IgD-negative memory B cell (primary cell): ENCODE results near the gene RENBP. TPM values are rescaled to one million over a fixed set of nuclear protein-coding genes. Genes with fewer than 3 reads are reported as not detected.
A peak's percentile ranks its signal among the peaks of the same experiment; 100 is the strongest.
"Not testable (repeated sequence)": the region's sequence is repeated elsewhere in the genome, so short reads cannot be mapped to it uniquely, and the experiment has no call there.

ENCODE experiments used
- H3K27ac Mint-ChIP-seq, 3 donors: one replicate each; pipeline ENCODE4 v1.8.0; 2020 to 2022; ENCODE audit warnings: mild to moderate bottlenecking in 3 of 3, mixed read lengths in 3 of 3, moderate library complexity in 1 of 3
- H3K27me3 Mint-ChIP-seq: one replicate; pipeline ENCODE4 v1.8.0; 2021; ENCODE audit warnings: mixed read lengths
- H3K36me3 Mint-ChIP-seq: one replicate; pipeline ENCODE4 v1.8.0; 2020; ENCODE audit warnings: mild to moderate bottlenecking, mixed read lengths
- H3K4me1 Mint-ChIP-seq, 3 donors: one replicate each; pipeline ENCODE4 v1.8.0; 2020 to 2022; ENCODE audit warnings: mixed read lengths in 3 of 3, mild to moderate bottlenecking in 1 of 3
- H3K4me3 Mint-ChIP-seq, 4 donors: one replicate each; pipeline ENCODE4 v1.8.0; 2020 to 2022; ENCODE audit warnings: mild to moderate bottlenecking in 4 of 4, mixed read lengths in 4 of 4, moderate library complexity in 3 of 4
- H3K9me3 Mint-ChIP-seq, 3 donors: one replicate each; pipeline ENCODE4 v1.8.0; 2020 to 2021; ENCODE audit warnings: mixed read lengths in 3 of 3, mild to moderate bottlenecking in 1 of 3
- polyA plus RNA-seq: library from polyadenylated mRNA; unstranded; fragments of 300-500 nt; fragmentation: Illumina TruSeq; gene quantifications from one replicate; pipeline ENCODE4 v1.2.3, GENCODE V29; 2021

Gene RENBP
- polyA plus RNA-seq, result 1.2 TPM

DNA sequence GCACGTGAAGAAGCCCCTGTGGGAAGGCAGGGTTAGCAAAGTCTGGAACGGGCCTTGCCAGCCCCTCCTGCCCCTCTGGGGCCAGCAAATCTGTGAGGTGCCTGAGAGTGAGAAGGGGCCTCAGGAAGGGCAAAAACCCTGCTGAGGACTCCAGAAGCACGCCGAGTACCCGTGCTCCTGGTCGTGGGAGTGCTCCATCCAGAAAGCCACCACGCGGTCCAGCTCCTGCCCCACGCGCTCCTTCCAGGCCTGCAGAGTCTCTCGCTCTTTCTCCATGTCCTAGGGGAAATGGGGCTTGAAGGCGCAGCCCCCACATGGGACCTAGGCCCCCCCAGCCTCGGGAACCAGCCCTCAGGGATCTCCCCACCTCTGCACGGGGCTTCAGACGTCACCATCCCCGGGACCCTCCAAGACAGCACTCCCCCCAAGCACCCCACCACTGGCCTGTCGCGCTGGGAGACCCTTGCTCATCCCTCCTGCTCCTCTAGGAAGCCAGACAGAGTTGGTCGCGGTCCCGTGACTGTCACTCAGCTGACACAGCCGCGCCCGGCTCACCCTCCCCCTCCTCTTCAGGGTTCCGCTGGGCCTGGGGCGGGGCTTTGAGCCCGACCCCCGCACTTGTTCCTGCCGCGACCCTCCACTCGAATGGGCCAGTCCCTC lies at the start of gene RENBP:
Gene RENBP (minus strand): TSS at position 504 of the 660 bp plus-strand sequence. CDS start 33 bp downstream, at position 471.
- Mint-ChIP-seq H3K27me3 (peaks cover 3% of the 10 kb centered on the region), H3K36me3 (peaks cover 5% of the 10 kb centered on the region), H3K4me1 (peaks cover 6 to 13% (median 6%) of the 10 kb centered on the region in 3 donors), H3K4me3 (peak within 1 kb of the TSS in 3 of 4 donors; percentile 77 to 92 (median 89)), H3K27ac (peak within 1 kb of the TSS; percentile 14 to 98 (median 89)), H3K9me3 (no peaks in the 10 kb centered on the region)

DNA sequence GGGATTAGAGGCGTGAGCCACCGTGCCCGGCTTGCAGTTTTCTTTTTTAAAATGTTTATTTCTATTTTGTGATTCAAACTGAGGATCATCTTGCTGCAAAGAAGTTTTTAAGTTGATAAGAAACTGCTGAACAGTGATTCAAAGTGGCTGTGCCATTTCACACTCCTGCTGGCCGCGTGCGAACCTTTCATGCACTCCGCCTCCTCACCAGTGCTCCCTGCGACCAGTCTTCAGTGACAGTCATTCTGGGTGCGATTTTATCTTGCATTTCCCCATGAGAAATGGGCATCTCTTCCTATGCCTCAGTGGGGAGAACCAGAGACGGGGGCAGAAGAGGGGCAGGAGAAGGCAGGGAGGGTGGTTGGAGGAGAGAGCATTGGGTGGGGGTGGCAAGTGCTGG lies 49.5 kb upstream of the RENBP start:
- Mint-ChIP-seq H3K4me1 (peaks cover 0 to 2% (median 0%) of the 10 kb centered on the region in 3 donors), H3K27me3 (peaks cover 3% of the 10 kb centered on the region), H3K27ac (no peak overlapping the region), H3K4me3 (no peak overlapping the region), H3K9me3 (peaks cover 0 to 2% (median 0%) of the 10 kb centered on the region in 3 donors), H3K36me3 (peaks cover under 1% of the 10 kb centered on the region)

DNA sequence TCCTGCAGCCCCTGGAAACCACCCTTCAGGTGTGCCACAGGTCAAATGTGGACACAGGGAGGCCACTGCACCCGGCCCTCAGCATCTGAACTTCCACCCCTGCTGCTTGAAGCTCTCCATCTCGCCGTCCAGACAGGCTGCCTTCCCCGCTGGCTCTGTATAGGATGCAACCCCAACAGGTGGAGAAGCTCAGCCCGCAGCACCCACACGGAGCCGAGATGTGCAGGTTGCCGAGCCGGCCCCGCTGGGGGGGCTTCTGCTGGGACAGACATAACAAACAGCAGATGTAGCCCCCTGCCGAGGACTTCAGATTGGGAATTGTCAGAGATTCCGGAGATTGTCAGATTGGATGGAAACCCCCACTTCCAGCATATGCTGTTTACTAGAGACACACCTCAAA lies 48.6 kb upstream of the RENBP start:
- H3K9me3 Mint-ChIP-seq, result peaks cover 0 to 2% (median 0%) of the 10 kb centered on the region in 3 donors
- peak overlapping the region in 1 of 3 donors; percentile 69 for H3K27ac Mint-ChIP-seq
- H3K36me3 Mint-ChIP-seq, result no peaks in the 10 kb centered on the region
- peaks cover 3% of the 10 kb centered on the region for H3K27me3 Mint-ChIP-seq
- H3K4me3 Mint-ChIP-seq, result peak overlapping the region in 1 of 4 donors; percentile 74
- H3K4me1 Mint-ChIP-seq, result peaks cover 0 to 2% (median 1%) of the 10 kb centered on the region in 3 donors

DNA sequence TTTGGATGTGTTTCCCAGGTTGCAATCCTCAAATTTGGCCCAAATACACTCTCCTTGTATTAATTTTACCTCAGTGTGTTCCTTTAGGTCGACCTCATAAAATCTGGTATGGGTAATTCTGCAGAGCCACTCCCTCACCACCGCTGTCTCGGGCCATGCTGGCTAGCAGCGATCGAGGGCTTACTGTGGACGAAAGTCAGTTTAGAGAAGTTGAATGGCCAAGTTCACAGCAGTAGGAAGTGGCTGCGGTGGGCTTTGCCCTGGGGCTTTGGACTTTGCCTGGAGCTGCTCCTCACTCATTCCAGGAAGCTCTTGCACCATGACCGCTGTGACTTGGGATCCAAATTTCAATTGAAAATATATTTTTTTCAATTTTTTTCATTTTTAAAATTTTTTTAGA lies 47.7 kb upstream of the RENBP start:
- peak overlapping the region in 1 of 3 donors; percentile 69 for H3K27ac Mint-ChIP-seq
- peaks cover 0 to 2% (median 0%) of the 10 kb centered on the region in 3 donors for H3K9me3 Mint-ChIP-seq
- no peaks in the 10 kb centered on the region for H3K36me3 Mint-ChIP-seq
- H3K4me3 Mint-ChIP-seq, result no peak overlapping the region
- peaks cover 0 to 2% (median 1%) of the 10 kb centered on the region in 3 donors for H3K4me1 Mint-ChIP-seq
- peaks cover 2% of the 10 kb centered on the region for H3K27me3 Mint-ChIP-seq

DNA sequence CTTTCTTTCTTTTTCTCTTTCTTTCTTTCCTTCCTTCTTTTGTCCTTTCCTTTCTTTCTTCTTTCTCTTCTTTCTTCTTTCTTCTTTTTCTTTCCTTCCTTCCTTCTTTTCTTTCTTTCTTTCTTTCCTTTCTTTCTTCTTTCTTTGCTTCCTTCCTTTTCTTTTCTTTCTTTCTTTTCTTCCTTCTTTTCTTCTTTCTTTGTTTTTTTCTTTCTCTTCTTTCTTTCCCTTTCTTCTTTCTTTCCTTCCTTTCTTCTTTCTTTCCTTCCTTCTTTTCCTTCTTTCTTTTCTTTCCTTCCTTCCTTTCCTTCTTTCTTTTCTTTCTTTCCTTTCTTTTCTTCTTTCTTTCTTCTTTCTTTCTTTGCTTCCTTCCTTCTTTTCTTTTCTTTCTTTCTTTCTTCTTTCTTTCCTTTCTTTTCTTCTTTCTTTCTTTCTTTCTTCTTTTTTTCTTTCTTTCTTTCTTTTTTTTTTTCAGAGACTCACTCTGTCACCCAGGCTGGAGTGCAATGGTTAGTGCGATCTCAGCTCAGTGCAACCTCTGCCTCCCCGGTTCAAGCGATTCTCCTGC lies 46.7 kb upstream of the RENBP start:
- no peak overlapping the region for H3K27ac Mint-ChIP-seq
- peaks cover 2% of the 10 kb centered on the region for H3K27me3 Mint-ChIP-seq
- H3K4me3 Mint-ChIP-seq, result no peak overlapping the region
- no peaks in the 10 kb centered on the region for H3K36me3 Mint-ChIP-seq
- peaks cover 0 to 2% (median 1%) of the 10 kb centered on the region in 3 donors for H3K4me1 Mint-ChIP-seq
- peaks cover 0 to 2% (median 0%) of the 10 kb centered on the region in 3 donors for H3K9me3 Mint-ChIP-seq

DNA sequence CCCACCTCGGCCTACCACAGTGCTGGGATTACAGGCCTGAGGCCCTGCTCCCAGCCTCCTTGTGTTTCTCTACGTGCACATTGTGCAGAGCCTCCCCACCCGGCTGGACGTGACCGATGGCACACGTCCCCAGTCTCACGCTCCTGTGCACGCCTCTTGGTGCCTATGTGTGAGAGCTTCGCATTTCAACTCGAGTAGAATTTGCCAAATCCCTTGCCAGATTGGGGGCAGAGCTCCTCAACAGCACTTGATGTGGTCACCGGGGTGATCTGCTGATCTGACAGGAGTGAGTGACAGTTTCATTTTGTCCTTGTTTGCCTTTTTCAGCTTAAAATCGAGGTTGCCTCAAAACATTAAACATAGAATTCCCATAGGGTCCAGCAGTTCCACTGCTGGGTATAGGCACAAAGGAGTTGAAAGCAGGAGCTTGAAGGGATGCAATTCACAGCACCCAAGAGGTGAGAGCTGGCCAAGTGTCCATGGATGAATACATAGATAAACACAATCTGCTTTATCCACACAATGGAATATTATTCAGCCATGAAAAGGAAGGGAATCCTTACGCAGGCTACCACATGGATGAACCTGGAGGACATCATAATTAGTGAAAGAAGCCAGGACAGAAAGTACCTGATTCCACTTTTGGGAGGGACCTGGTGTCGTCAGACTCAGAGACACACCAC lies 45.7 kb upstream of the RENBP start:
- Mint-ChIP-seq H3K27ac (peak overlapping the region in 1 of 3 donors; percentile 83), H3K27me3 (peaks cover 2% of the 10 kb centered on the region), H3K4me1 (peaks cover 0 to 2% (median 1%) of the 10 kb centered on the region in 3 donors), H3K36me3 (no peaks in the 10 kb centered on the region), H3K9me3 (peaks cover 0 to 2% (median 0%) of the 10 kb centered on the region in 3 donors), H3K4me3 (no peak overlapping the region)

DNA sequence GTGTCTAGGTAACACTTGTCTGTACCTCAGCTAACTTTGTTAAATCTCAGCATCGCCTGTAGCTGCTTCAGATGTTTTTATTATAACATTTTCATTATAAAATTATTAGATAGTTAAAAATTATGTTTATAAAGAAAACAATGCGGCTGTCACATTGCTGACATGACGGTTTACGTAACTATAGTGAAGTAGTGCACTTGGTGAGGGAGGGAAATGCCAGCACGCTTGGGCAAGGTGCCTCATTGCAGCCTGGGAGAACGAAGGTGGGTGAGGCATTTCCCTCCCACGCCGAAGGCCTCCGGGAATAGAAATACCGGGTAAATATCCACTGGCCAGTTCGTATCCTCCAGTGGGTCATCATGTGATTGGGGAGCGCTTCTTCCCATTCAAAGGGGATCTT lies 44.0 kb upstream of the RENBP start:
- Mint-ChIP-seq H3K36me3 (no peaks in the 10 kb centered on the region), H3K9me3 (peaks cover 0 to 2% (median 0%) of the 10 kb centered on the region in 3 donors), H3K4me1 (peaks cover 9 to 10% (median 9%) of the 10 kb centered on the region in 3 donors), H3K27me3 (peaks cover 8% of the 10 kb centered on the region), H3K27ac (no peak overlapping the region), H3K4me3 (no peak overlapping the region)

DNA sequence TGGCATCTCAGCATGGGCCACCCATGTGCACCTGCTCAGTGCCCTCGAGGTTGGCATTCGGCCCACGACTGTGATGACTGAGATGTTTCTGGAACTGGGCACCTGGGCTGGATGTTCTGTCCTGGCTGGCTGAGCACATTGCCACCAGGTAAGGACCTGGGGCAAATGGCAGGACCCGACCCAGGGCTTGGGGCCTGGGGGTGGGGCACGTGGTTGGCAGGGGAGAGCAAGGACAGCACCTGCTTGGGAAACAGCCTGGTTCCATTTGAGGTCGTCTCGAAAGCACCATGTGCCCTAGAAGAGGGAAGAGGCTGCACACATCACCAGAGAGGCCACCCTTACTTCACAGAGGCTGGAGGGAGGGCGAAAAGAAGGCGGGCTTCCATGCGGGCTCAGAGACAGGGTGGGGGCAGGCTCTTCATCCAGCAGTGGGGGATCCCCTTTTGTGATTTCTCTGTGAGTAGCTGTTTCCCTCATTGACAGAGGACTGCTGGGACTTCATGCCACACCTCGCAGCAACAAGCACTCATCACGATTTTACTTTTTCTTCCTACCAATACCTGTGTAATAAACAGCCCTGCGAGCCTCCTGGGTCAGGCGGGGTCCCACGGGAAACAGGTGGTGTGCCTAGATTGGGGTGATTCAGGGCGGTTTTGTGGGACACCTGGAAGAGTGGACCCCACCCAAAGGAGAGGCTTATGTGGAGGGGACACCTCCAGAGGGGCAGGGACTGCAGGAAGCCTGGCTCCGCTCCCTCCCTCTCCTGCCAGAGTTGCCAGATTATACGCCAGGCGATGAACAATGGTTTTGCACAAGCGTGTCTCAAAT lies 40.1 kb upstream of the RENBP start:
- Mint-ChIP-seq H3K4me3 (peak overlapping the region; percentile 45 to 84 (median 72)), H3K27ac (peak overlapping the region; percentile 88 to 89 (median 89)), H3K4me1 (peaks cover 24 to 31% (median 26%) of the 10 kb centered on the region in 3 donors), H3K9me3 (no peaks in the 10 kb centered on the region), H3K36me3 (peaks cover 2% of the 10 kb centered on the region), H3K27me3 (peaks cover 11% of the 10 kb centered on the region)

DNA sequence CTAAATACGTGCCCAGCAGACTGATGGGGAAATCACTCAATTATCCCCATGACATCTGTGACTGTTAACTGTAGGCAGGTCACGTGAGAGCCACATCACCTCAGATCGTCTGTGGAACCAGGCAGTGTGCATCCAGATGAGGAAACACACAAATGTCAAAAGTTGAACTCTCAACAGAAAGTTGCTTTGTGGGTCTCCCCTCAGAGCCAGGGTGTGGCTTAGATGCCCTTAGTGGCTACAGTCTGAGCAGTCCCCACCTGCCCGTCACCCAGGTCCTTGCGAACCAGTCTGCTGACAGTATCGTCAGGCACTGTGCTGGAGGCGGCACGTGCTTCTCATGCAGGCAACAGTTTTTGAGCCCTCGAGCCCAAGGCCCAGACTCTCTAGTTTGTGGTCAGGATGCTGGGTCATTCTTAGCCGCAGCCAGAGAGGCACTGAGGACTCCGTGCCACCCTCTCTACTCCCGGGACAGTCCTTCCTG lies 38.9 kb upstream of the RENBP start:
- peak overlapping the region in 2 of 4 donors; percentile 17 to 82 for H3K4me3 Mint-ChIP-seq
- H3K36me3 Mint-ChIP-seq, result peaks cover 2% of the 10 kb centered on the region
- peak overlapping the region; percentile 71 to 88 (median 84) for H3K27ac Mint-ChIP-seq
- no peaks in the 10 kb centered on the region for H3K9me3 Mint-ChIP-seq
- H3K27me3 Mint-ChIP-seq, result peaks cover 11% of the 10 kb centered on the region
- peaks cover 24 to 31% (median 26%) of the 10 kb centered on the region in 3 donors for H3K4me1 Mint-ChIP-seq

DNA sequence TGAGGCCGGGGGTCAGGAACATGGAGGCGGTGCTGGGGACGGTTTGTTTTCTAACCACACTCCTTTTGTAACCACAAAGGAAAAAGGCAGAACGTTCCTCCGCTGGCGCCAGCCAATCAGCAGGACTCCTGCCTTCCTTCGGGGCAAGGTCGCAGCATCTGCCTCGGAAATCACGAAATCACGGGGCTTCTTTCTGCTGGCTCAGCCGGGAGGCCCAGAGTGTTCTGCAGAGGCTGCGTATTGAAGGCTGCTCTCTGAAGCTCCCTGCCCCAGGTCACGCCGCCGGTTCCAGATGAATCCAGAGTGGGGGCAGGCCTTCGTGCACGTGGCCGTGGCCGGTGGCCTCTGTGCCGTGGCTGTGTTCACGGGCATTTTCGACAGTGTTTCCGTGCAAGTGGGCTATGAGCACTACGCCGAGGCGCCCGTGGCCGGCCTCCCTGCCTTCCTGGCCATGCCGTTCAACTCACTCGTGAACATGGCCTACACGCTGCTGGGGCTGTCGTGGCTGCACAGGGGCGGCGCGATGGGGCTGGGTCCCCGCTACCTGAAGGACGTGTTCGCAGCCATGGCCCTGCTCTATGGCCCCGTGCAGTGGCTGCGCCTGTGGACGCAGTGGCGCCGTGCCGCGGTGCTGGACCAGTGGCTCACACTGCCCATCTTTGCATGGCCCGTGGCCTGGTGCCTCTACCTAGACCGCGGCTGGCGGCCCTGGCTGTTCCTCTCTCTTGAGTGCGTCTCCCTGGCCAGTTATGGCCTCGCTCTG lies 37.5 kb upstream of the RENBP start:
- peaks cover 9% of the 10 kb centered on the region for H3K27me3 Mint-ChIP-seq
- peak overlapping the region; percentile 86 to 89 (median 88) for H3K27ac Mint-ChIP-seq
- peaks cover 2% of the 10 kb centered on the region for H3K36me3 Mint-ChIP-seq
- H3K4me3 Mint-ChIP-seq, result peak overlapping the region; percentile 1 to 84 (median 68)
- H3K4me1 Mint-ChIP-seq, result peaks cover 22 to 31% (median 26%) of the 10 kb centered on the region in 3 donors
- no peaks in the 10 kb centered on the region for H3K9me3 Mint-ChIP-seq

DNA sequence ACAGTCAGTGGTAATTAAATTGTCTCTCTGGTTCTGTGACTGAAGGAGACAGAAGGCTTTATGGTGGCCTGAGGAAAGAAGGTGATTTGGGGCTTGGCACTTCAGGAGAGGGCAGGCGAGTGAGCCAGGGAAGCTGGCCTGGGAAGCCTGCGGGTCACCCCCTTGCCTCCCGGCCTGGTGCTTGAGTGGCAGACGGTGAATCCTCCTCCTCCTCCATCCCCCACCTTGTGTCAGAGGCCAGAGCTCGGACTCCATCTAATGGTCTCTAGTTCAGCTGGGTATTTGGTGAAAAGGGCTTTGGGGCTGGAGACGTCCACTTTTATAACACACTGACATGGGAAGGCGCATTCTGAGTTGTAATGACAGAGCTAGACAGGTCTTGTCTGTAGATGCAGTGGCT lies 36.8 kb upstream of the RENBP start:
- H3K4me3 Mint-ChIP-seq, result peak overlapping the region; percentile 1 to 84 (median 68)
- no peaks in the 10 kb centered on the region for H3K9me3 Mint-ChIP-seq
- H3K27ac Mint-ChIP-seq, result peak overlapping the region; percentile 86 to 89 (median 88)
- H3K4me1 Mint-ChIP-seq, result peaks cover 22 to 31% (median 27%) of the 10 kb centered on the region in 3 donors
- peaks cover 2% of the 10 kb centered on the region for H3K36me3 Mint-ChIP-seq
- peaks cover 9% of the 10 kb centered on the region for H3K27me3 Mint-ChIP-seq

DNA sequence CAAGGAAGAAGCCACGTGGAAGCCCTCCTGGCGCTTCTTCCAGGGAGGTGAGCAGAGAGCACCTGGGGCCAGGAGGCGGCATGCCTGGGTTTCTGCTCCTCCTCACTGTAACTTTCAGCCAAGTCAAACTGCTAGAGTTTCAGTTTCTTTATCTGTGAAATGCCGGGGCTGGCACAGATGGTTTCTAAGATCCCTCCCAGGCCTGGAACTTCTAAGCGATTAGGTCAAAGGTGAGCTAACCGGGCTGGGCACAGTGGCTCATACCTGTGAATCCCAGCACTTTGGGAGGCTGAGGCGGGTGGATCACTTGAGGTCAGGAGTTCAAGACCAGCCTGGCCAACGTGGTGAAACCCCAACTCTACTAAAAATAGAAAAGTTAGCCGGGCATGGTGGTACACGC lies 36.0 kb upstream of the RENBP start:
- H3K4me1 Mint-ChIP-seq, result peaks cover 24 to 31% (median 27%) of the 10 kb centered on the region in 3 donors
- H3K27me3 Mint-ChIP-seq, H3K36me3 Mint-ChIP-seq, H3K9me3 Mint-ChIP-seq: not testable (repeated sequence)
- H3K27ac Mint-ChIP-seq, result peak overlapping the region; percentile 86 to 89 (median 88)
- H3K4me3 Mint-ChIP-seq, result peak overlapping the region; percentile 64 to 85 (median 74)

DNA sequence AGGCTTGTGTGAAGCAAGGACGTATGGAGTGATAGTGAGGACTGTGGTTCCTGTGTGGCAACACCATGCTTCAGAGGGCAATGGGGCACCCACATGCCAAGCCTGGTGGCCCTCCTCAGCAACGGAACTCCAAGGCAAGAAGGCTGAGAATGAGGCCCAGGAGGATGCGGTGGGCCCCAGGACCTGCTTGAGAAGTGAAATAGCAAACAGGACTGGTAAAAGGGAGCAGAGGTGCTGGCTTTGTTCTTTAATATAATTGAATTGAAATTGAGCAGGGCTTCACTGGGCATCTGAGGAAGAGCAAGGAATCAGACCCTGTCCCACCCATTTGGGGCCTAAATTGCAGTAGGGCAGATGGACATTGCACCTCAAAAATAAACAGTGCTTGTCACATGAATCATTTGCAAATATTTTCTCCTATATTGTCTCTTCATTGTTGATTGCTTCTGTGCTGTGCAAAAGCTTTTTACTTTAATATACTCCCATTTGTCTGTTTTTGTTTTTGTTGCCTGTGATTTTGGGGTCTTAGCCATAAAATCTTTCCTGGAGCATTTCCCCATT lies 30.4 kb upstream of the RENBP start:
- H3K4me3 Mint-ChIP-seq, result peak overlapping the region in 3 of 4 donors; percentile 51 to 93 (median 72)
- H3K36me3 Mint-ChIP-seq, result peaks cover 3% of the 10 kb centered on the region
- peak overlapping the region; percentile 83 to 95 (median 88) for H3K27ac Mint-ChIP-seq
- H3K9me3 Mint-ChIP-seq, result no peaks in the 10 kb centered on the region
- no peaks in the 10 kb centered on the region for H3K27me3 Mint-ChIP-seq
- peaks cover 0 to 20% (median 8%) of the 10 kb centered on the region in 3 donors for H3K4me1 Mint-ChIP-seq
